Measurements from ENCODE around the gene ARHGEF40. TPM values are rescaled to one million over a fixed set of nuclear protein-coding genes. Genes with fewer than 3 reads are reported as not detected.
A peak's percentile ranks its signal among the peaks of the same experiment; 100 is the strongest.

The ARHGEF40 gene
- total RNA-seq, 1 donor from 2014 or later = 65.8 TPM

GRCh38 chr14:21072781-21073339 is 2.8 kb downstream of the ARHGEF40 start:
- H3K4me1 Mint-ChIP-seq (ENCODE audit: unreplicated experiment) = peaks cover 27% of the 10 kb centered on the region
- peaks cover 14% of the 10 kb centered on the region for H3K27me3 Mint-ChIP-seq
- H3K4me3 Mint-ChIP-seq = peak overlapping the region; percentile 94
- TF ChIP-seq CTCF (conservative IDR thresholded peaks at IDR 0.05) = no peak
- DNase-seq (ENCODE audit: extremely low spot score, unreplicated experiment) = no peak
- H3K9me3 Mint-ChIP-seq = no peaks in the 10 kb centered on the region
- peaks cover 18% of the 10 kb centered on the region for H3K36me3 Mint-ChIP-seq
- no peak overlapping the region for H3K27ac Mint-ChIP-seq

- peaks cover 18% of the 10 kb centered on the region for H3K36me3 Mint-ChIP-seq
- TF ChIP-seq CTCF (conservative IDR thresholded peaks at IDR 0.05) = no peak
- peaks cover 21% of the 10 kb centered on the region for H3K4me1 Mint-ChIP-seq (ENCODE audit: unreplicated experiment)
- no peak overlapping the region for H3K27ac Mint-ChIP-seq
- peak overlapping the region; percentile 32 for H3K4me3 Mint-ChIP-seq
- H3K27me3 Mint-ChIP-seq = peaks cover 6% of the 10 kb centered on the region
- H3K9me3 Mint-ChIP-seq = no peaks in the 10 kb centered on the region
- DNase-seq (ENCODE audit: extremely low spot score, unreplicated experiment) = no peak
Measured at GRCh38 chr14:21073921-21074320, 3.8 kb downstream of the ARHGEF40 start.

- H3K4me1 Mint-ChIP-seq (ENCODE audit: unreplicated experiment) = peaks cover 21% of the 10 kb centered on the region
- H3K27me3 Mint-ChIP-seq = peaks cover under 1% of the 10 kb centered on the region
- DNase-seq (ENCODE audit: extremely low spot score, unreplicated experiment) = no peak
- H3K36me3 Mint-ChIP-seq = peaks cover 18% of the 10 kb centered on the region
- H3K27ac Mint-ChIP-seq = no peak overlapping the region
- no peak overlapping the region for H3K4me3 Mint-ChIP-seq
- TF ChIP-seq CTCF (conservative IDR thresholded peaks at IDR 0.05) = no peak
- H3K9me3 Mint-ChIP-seq = no peaks in the 10 kb centered on the region
Measured at GRCh38 chr14:21074398-21075272, 4.5 kb downstream of the ARHGEF40 start.

GRCh38 chr14:21075719-21076437 is 5.8 kb downstream of the ARHGEF40 start:
- Mint-ChIP-seq H3K9me3 (no peaks in the 10 kb centered on the region), H3K36me3 (peaks cover 18% of the 10 kb centered on the region), H3K27me3 (no peaks in the 10 kb centered on the region), H3K27ac (no peak overlapping the region), H3K4me3 (no peak overlapping the region), H3K4me1 (ENCODE audit: unreplicated experiment) (peaks cover 21% of the 10 kb centered on the region)
- no peak for TF ChIP-seq CTCF (conservative IDR thresholded peaks at IDR 0.05)
- DNase-seq (ENCODE audit: extremely low spot score, unreplicated experiment) = no peak

- Mint-ChIP-seq H3K4me3 (no peak overlapping the region), H3K4me1 (ENCODE audit: unreplicated experiment) (peaks cover 10% of the 10 kb centered on the region), H3K9me3 (no peaks in the 10 kb centered on the region), H3K36me3 (peaks cover 18% of the 10 kb centered on the region), H3K27me3 (no peaks in the 10 kb centered on the region), H3K27ac (no peak overlapping the region)
- no peak for TF ChIP-seq CTCF (conservative IDR thresholded peaks at IDR 0.05)
- no peak for DNase-seq (ENCODE audit: extremely low spot score, unreplicated experiment)
Measured at GRCh38 chr14:21077672-21078071, 7.6 kb downstream of the ARHGEF40 start.
